RWPE1 (cell line): ENCODE data around the gene DAND5.
A peak's percentile ranks its signal among the peaks of the same experiment; 100 is the strongest.

Experiments
- CTCF ChIA-PET: fragments of 350-600 bp; sonication (Branson Sonifier 250); formaldehyde crosslinking; extraction: SDS; loops from one replicate; lab custom pipeline; 2021; lab: Yijun Ruan, JAX
- POLR2A ChIA-PET: fragments of 400-600 bp; formaldehyde crosslinking; extraction: SDS; loops from one replicate; lab custom pipeline; 2020; ENCODE audit warnings: antibody characterized with exemption; ENCODE audit not compliant: low non-redundant PET; lab: Yijun Ruan, JAX
- DNase-seq: peaks from one replicate; pipeline ENCODE4 v3.0.0; 2012; ENCODE audit warnings: low spot score
- H3K27ac ChIP-seq: fragments of 450-650 bp; 2 replicates; pipeline ENCODE4 v1.5.1; 2017
- TF ChIP-seq, protein P1 (sequence below): fragments of 450-650 bp; conservative IDR thresholded peaks from 2 replicates; pipeline ENCODE4 v1.5.1; 2017; ENCODE audit warnings: low read depth, mild to moderate bottlenecking

Gene DAND5

DNA sequence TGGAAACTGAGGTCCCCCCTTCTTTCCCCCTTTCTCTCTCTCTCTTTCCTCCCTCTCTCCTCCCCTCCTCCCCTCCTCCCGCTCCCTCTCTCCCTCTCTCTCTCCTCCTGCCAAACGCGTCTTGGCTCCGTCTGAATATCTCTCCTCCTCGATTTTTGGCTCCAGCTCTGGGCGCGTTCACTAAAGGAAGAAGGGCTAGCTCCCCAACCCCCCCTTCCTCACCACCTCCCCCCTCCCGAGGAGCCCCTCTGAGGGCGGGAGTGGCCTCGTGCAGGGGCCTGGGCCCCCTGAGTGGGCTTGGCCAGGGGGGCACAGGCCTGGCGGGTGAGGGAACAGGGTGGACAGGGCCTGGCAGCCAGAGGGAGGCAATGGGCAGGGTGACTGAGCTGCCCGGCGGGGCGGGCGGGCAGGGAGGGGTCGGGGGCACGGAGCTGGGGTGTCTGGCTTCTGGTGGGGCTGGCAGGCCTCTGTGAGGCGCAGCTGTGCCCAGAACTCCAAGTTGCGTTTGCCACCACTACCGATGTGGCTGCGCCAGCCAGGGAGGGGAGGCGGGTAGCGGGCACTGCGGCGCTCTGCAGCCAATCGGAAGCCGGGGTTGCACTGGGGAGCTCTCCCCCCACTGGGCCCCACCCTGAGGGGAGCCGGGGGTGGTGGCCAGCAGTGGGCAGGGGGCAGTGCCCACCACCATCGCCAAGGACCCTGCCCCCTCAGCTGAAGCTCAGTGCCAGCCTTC, 33.0 kb downstream of the DAND5 start:
- CTCF ChIA-PET: interaction anchor here (1.1 to 1.3 kb wide), 2 partner anchors 25 to 31 kb away, joined by 4 to 6 read pairs; no protein-coding TSS in a partner anchor
- POLR2A ChIA-PET: no interaction called here
- TF ChIP-seq, protein P1, sequence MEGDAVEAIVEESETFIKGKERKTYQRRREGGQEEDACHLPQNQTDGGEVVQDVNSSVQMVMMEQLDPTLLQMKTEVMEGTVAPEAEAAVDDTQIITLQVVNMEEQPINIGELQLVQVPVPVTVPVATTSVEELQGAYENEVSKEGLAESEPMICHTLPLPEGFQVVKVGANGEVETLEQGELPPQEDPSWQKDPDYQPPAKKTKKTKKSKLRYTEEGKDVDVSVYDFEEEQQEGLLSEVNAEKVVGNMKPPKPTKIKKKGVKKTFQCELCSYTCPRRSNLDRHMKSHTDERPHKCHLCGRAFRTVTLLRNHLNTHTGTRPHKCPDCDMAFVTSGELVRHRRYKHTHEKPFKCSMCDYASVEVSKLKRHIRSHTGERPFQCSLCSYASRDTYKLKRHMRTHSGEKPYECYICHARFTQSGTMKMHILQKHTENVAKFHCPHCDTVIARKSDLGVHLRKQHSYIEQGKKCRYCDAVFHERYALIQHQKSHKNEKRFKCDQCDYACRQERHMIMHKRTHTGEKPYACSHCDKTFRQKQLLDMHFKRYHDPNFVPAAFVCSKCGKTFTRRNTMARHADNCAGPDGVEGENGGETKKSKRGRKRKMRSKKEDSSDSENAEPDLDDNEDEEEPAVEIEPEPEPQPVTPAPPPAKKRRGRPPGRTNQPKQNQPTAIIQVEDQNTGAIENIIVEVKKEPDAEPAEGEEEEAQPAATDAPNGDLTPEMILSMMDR: no peak
- H3K27ac ChIP-seq: peak overlapping the region; percentile 98
- no peak for DNase-seq

DNA sequence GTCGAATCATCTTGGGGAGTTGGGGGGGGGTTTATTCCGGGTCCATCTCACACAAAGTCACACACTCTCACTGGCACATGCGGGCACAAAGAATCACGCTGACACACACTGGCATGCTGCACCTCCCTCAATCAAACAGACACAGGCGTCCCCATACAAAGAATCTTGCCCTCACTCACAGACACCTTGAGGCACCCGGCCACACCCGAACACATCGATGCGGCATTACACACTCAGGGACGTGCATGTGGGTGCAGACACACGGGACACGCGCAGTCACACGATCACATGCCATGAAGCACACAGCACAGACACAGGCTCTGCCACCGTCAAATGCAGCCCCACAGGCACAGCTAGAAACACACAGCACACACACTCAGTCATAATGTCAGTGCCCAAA, 33.7 kb downstream of the DAND5 start:
- DNase-seq: no peak
- TF ChIP-seq, protein P1: no peak
- ChIA-PET POLR2A (no interaction called here), CTCF (interaction anchor here (1.1 kb wide), 1 partner anchor 25 kb away, joined by 4 read pairs; no protein-coding TSS in a partner anchor)
- H3K27ac ChIP-seq: peak overlapping the region; percentile 98

DNA sequence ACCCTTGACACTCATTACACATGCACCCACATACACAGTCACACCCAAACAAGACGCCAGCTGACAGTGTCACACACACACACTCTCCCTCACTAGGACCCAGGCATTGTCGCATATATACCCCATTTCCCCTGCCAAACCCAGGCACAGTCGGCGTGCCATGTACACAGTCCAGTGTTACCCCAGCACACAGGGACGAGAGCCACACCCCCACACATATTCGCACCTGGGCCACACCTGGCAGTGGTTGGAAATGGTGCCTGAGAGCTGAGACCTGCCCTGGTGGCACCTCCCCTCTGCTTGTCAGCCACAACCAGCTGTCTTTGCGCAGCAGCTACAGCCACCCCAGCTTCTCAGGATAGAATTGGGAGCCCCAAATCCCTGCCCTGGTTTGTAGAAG, 34.9 kb downstream of the DAND5 start:
- CTCF ChIA-PET: interaction anchor here (1.1 kb wide), 2 partner anchors 39 to 57 kb away, joined by 4 read pairs; no protein-coding TSS in a partner anchor
- POLR2A ChIA-PET: no interaction called here

DNA sequence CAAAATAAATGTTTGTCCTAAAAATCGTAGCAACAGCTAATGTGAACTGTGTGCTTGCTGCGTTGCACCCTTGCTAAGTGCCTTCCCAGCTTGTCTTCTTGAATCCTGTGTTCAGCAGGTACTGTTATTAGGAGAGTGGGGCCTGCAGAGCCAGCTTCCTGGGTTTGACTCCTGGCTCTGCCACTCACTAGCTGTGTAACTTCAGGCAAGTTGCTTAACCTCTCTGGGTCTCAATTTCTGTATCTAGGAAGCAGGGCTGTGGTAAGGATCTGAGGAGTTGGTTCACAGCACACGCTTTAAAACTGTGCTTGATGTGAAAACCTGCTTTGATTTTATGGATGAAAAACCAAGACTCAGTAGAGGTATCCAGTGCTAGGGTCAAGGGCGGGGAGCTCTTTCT, 35.9 kb downstream of the DAND5 start:
- ChIA-PET POLR2A (no interaction called here), CTCF (interaction anchor here (0.5 to 2.2 kb wide), 8 partner anchors 8 to 56 kb away, joined by 3 to 9 read pairs (median 4); no protein-coding TSS in a partner anchor)
- TF ChIP-seq, protein P1: no peak
- peak overlapping the region; percentile 98 for H3K27ac ChIP-seq
- no peak for DNase-seq

More for the DNA sequence above, 34.9 kb downstream of the DAND5 start:
- TF ChIP-seq, protein P1: no peak
- no peak for DNase-seq
- H3K27ac ChIP-seq: peak overlapping the region; percentile 98

DNA sequence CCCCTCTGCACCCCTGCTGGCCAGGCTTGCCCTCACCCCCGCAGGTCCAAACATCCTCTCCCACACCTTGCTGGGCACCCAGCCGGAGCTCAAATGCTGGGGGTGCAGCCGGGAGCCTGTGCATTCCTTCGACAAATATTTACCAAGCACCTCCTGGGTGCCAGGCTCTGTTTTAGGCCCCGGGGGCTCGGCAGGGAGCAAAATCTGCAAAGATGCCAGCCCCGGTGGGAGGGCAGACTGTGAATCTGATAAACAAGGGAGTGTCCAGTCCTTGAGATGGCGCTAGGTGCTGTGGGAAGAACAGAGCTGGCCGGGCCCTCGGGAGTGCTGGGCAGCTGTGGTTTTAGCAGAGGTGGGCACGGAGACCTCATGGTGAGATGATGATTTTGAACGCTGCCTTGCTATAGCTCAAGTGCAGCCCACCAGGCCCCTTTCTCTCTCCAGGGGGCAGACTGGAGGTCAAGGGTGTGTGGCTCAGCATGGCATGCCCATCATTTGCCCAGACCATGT, 36.5 kb downstream of the DAND5 start:
- CTCF ChIA-PET: interaction anchor here (0.8 to 2.2 kb wide), 7 partner anchors 13 to 88 kb away, joined by 3 to 9 read pairs (median 4); no protein-coding TSS in a partner anchor
- peak overlapping the region; percentile 98 for H3K27ac ChIP-seq
- POLR2A ChIA-PET: interaction anchor here (0.7 kb wide), 1 partner anchor 9 kb away, joined by 6 read pairs; no protein-coding TSS in a partner anchor
- TF ChIP-seq, protein P1: no peak
- no peak for DNase-seq
